HG03457 (cell line): Measurements from ENCODE around the gene COL5A3.
"Not testable (repeated sequence)": the region's sequence is repeated elsewhere in the genome, so short reads cannot be mapped to it uniquely, and the experiment has no call there.

ENCODE experiments used
- ATAC-seq: cut with Tn5 transposase; IDR thresholded peaks from one replicate; pipeline ENCODE4 v1.9.1; 2021; ENCODE audit warnings: moderate number of reproducible peaks; ENCODE audit not compliant: unreplicated experiment

Gene COL5A3

DNA sequence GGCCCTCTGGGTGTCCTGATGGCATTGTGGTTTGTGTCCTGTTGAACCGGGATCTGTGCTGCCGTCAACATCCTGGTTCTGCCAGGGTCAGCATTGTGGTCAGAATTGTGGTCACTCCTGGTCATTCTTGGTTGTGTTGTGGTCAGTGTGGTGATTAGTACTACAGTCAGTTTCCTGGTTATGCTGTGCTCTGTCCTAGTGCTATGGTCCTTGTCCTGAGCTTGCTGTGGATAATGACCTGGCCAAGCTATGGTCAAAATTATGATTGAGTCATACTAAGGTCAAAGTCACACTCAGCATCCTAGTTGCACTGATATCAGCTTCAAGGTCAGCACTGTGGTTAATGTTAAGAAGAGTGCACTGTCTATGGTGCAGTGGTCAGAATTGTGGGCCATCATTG is 69.5 kb downstream of the COL5A3 start:
- ATAC-seq = no peak

DNA sequence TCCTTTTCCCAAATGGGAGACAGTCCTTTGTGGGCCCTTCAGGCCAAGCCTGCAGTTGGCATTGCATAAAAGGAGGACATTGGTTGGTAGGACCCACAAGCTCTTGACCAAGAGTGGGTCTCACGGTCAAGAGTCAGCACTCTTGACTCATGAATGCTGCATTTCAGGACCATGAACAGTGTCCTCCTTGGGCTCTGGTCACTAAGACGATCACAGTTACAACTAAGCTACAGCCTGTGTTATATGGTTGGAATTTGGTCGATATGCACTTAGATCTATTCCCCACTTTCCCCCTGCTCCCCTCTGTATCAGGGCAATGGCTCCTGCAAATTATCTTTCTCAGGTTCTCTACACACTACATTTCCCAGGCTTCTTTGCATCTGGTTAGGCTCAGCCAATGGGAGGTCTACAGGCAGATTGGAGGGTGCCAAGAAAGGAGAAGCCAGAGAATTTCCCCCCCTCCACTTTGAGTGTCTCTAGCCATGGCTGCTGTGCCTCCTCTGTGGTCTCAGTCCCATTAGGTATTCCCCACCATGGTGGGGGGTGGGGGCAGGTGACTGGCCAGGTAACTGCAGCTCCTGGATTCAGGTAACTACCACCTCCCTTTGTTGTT is 70.9 kb downstream of the COL5A3 start:
- no peak for ATAC-seq

DNA sequence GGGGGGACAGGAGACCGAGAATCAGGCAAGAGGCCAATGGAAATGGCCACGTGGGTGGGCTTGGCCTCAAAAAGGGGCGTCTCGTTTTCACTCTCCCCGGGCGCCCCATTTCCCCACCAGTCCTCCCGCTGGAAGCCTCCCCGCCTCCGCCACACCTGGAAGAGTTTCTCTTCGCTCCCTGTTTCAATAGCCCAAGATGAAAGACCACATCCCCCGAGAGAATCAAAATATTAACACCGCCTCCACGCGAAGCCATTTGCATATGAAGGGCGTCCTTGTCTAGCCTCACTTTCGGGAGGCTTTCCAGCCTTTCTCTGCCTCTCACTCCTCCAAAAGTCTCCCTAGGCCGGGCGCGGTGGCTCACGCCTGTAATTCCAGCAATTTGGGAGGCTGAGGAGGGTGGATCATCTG is 73.3 kb downstream of the COL5A3 start:
- ATAC-seq = no peak

DNA sequence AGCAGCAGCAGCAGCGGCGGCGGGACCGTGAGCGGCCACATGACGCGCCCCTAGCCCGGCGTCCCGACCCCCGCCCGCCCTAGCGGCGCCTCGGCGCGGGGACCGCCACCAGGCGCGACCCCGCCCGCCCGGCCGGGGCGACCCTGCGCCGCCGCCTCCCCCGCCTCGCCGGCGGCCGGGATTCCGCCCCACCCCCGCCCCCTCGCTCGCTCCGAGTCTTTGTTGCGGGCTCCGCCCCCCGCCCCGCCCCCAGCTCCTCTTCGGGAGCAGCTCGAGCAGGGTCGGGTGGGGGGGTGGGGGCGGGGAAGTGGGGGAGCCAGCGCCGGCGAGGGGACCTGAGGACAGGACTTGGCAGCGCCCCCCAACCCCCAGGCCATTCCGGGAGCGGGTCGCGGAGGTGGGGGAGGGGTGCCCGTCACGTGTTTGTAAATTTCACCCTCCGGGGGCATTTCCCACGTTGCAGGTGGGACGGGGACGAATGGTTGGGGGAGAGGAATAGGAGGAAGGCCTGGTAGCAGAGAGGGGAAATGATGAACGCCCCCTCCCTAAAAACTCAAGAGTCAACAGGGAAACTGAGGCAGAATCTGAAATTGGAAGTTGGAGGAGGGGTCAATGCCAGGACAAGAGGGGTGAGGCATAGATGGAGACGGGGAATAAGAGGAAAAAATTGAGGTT is 73.8 kb downstream of the COL5A3 start, which contains the start of gene OLFM2:
Gene OLFM2, minus strand, starts transcription at position 190 of the 675 bp plus-strand sequence. Its CDS starts 149 bp downstream, at position 41.
- no peak for ATAC-seq

DNA sequence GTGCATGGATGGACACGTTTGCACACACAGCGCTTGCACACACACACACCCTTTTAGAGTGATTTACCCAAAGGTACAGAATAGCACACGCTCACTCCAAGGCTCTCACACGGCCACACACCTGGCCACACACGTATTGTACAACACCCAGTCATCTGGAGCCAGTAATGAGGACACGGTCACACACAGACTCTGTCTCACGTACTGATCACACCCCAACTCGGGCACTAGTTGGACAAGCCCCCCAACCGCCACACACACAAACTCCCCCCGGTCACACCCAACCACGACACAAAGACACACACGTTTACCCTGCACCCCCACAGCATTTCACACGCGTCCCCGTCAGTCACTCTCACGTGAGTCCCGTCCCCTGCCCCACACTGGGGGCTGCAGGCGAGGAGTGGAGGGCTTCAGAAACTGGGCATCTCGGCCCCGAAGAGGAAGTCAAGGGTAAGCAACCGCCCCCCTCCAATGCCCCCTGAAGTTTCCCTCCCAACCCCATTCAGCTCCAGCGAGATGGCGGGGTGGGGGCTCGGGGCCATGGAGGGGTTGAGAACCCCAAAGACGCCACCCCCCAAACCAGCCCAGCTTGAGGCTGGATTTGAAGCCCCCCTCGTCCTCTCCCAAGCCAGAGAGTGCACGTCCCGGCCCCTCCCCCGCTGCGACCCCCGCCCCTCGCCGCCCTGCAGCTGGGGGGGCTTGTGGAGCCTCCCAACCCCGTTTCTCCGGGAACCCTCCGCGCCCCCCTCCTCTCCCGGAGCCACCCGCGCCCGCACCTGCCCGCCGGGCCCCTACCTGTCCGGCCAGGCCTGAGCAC is 74.6 kb downstream of the COL5A3 start:
- ATAC-seq = no peak

DNA sequence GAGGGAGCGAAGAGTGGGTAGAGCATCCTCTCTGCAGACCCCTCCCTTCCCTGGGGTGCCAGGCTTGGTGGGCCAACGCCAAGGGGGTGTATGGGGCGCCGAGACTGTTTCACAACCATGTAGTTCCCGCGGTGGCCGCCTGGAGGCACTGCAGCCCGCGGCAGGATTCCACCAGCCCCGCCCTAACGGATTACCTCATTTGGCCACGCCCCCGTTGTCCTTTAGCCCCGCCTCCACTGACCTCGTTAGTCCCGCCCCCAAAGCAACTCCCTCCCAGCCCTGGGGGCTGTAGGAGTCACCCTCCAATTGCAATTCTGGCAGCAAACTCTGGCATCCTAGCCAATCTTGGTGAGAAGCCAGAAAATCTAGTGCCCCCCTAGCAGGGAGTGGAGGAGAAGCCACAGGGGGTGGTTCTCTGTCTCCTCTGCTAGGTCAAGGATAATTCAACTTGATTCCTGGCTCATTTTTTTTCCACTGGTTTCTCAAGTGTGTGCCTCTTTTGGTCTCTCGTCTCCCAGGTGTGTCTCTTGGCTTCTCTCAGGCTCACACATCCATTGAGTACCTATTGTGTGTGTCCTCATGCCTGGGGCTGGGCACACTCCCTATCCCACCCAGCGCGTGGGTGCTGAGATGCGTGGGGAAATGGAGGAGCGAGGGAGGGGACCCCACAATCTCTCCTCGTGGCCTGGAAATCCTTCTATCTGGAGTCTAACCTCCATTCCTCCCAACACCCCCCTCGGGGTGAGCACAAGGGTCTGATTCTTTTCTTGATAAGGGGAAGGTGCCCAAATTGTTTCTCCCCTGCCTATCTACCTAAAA is 76.0 kb downstream of the COL5A3 start:
- ATAC-seq = no peak

DNA sequence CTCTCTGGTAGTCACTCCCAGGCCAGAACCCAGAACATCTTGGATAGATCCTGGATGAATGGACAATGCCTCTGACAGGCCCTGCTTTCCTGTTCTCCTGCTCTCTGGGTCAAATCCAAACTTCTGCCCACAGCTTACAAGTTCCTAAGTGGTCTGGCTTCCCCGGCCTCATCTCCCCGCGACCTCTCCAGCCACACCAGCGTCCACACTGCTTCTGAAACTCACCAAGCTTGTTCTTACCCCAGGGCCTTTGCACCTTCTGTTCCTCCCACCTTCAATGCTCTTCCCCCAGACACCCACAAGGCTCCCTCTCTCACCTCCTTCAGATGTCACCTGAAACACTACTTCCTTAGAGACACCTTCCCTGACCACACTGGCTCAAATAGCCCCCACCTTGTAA is 77.5 kb downstream of the COL5A3 start:
- ATAC-seq = no peak

DNA sequence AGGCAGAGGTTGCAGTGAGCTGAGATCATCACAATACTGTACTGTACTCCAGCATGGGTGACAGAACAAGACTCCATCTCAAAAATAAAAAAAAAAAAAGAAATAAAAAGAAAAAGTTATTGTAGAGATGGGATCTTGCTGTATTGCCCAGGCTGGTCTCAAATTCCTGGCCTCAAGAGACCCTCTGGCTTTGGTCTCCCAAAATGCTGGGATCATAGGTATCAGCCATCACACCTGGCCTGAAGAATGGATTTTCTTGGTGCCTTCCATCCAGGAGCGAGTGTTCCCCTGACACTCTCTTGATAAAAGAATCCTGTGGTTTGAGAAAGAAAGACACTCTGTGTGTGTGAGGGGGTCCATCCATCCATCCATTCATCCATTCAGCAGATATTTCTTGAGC is 78.7 kb downstream of the COL5A3 start:
- ATAC-seq = no peak

DNA sequence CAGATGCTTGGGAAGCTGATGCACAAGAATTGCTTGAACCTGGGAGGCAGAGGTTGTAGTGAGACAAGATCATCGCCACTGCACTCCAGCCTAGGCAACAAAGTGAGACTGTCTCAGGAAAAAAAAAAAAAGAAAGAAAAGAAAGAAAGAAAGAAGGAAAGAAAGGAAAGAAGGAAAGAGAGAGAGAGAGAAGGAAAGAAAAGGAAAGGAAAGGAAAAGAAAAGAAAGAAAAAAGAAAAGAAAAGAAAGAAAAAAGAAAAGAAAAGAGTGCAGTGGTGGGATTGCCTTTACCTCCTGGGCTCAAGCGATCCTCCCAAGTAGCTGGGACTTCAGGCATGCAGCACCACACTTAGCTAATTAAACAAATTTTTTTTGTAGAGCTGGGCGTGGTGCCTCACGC is 86.9 kb downstream of the COL5A3 start:
- ATAC-seq = no peak

DNA sequence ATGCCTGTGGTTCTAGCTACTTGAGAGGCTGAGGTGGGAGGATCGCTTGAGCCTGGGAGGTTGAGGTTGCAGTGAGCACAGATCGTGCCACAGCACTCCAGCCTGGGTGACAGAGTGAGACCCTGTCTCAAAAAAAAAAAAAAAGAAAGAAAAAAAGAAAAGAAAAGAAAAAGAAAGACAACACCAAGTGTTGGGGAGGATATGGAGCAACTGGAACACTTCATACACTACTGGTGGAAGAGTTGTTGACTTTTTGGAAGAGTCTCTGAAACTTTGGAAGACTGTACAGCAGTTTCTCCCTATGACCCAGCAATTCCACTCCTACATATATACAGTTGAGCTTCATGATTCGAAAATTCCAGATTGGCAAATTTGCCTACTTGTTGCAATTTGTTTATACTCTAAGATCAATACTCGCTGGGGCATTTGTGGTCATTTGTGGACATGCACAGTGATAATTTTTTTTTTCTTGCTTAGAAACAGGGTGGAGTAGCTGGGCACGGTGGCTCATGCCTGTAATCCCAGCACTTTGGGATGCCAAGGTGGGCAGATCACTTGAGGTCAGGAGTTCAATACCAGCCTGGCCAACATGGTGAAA is 87.4 kb downstream of the COL5A3 start:
- ATAC-seq = not testable (repeated sequence)

DNA sequence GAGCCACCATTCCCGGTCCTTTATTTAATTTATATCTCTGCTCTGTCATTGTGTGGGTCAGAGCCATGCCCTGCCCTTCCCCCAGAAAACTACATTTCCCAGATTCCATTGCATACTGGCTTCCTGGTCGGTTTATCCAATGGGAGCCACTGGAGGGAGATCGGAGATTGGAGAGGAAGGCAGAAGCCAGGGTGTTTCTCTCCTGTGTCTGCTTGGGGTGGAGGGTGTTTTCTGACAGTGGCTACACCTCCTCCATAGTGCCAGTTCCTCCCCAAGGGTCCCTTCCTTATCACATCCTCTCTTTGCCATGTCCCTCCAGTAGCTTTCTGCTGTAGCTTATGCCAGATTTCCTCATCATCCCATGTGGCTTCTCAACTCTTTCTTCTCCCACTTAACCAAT is 93.0 kb downstream of the COL5A3 start:
- ATAC-seq = no peak

DNA sequence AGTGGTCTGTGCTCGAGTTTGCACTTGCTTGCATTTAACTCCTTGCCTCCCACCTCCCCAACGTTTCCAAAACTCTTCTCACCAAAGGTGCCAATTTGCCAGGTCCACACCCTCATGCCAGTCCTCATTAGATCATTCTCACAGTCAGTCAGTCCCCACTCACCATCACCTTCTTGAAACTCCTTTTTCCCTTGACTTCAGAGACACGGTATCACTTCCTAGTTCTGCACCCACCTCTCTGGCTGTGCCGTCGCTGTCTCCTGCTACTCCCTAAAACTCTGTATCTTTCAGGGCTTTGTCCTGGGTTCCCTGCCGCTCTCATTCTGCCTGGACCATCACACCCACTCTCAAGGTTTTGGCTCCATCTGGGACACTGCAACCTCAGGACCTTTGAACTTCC is 93.6 kb downstream of the COL5A3 start:
- no peak for ATAC-seq

DNA sequence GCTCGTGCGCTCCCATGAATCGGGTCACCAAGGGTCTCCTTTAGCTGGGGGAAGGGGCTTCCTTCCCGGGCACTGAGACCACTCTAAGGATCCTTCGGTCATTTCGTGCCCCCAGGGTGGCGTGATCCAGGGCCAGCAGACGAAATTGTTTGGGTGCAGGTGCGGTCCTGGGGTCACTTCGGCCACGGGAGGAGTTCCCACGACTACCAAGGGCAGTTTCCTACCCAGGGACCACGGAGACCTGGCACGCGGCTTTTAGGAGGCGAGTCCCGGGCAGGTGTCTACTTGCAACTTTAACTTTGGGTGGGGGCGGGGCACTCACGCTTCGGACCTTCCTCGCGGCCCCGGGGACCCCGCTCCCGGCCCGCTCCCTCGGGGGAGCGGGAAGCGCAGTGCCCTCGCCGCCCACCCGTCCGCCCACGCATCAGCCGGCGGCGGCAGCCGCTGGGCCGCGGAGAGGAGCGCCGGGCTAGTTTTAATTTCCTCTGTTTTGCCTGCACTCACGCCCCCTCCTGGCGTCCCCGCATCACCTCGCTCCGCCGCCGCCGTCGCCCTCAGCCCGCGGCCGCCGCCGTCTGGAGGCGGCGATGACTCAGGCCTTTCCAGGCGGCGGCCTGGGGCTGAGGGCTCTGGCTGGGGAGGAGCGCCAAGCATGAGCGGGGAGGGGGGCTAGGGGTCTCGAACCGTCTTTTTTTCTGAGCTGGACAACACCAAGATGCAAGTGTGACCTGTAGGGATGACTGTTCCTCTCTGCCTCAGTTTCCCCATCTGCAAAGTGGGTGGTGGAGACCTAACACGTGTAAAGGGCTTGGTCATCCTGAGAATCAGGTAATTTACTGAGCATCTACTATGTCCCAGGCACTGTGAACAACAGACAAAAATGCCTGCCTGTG is 95.7 kb downstream of the COL5A3 start:
- ATAC-seq = no peak

DNA sequence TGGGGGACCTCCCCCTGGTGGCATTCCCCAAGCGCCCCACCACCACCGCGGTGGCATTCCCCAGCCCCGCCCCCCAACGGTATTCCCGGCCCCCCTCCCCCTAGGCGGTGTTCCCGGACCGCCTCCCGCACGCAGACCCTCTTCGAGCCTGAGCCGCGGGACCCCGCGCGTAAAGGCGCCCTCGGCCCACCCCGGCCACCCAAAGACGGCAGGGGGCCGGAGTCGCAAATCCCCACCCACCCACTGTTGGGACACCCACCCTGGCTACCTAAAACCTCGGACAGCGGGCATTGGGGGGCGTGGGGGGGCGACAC is 96.3 kb downstream of the COL5A3 start:
- ATAC-seq = no peak

DNA sequence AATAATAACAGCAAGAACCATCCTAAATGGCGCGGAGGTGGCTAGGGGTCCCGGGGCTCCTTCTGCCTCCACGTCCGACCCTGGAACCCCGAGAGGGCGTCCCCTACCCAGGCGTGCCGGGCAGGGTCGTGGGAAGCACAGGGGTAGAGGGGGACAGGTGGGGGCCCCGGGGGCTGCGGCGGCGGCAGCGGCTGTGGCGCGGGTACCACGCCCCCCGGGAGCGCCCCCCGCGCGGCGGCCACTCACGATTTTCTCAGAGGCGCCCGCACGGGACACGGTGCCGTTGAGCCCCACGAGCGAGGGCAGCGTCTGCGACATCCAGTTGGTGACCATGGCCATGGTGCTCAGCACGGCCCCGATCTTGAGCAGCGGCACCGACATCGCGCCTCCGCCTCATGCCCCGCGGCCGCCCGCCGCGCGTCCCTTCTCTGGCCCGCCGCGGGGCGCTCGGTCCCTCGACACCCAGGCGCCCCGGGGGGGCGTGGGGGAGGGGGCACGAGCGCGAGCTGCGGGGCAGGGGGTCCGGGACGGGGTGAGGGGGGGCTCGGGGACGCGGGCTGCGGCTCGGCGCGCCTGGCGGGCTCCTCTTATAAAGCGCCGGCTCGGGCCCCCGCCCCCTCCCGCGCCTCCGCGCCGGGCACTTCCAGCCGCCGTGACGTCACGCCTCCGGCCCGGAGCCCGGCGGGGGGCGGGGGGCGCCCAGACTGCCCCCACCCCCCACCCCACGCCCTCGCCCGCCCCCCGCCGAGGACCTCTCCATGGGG is 96.9 kb downstream of the COL5A3 start:
- ATAC-seq = no peak

DNA sequence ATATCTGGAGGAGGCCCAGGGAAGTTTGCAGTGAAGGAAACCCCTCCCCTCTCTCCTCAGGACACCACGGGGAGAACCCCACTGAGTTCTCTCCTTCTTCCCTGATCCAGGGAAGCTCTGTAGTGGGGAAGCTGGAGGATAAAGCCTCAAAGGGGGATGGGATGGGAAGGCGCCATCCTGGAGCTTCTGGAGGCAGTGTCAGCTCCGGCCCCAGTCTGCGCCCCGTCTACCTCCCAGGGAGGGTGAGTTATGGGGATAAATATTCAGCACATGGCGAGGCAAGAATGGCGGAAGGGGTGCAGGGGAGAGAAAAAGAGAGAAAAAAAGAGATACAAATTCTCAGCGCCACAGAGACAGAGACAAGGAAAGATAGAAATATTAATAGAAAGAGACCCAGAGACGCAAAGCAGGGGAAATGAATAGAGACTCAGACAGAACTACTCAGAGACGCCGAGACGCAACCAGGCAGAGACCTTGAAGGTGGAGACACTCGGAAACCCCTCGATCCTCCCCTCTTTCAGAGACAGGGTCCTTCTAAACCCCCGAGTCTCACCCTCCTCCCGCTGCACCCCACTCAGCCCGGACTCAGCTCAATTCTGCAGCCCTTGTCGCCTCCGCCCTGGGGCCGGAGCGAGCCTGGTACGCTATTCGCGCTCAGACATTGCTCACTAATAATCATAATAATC is 97.6 kb downstream of the COL5A3 start:
- ATAC-seq = no peak

DNA sequence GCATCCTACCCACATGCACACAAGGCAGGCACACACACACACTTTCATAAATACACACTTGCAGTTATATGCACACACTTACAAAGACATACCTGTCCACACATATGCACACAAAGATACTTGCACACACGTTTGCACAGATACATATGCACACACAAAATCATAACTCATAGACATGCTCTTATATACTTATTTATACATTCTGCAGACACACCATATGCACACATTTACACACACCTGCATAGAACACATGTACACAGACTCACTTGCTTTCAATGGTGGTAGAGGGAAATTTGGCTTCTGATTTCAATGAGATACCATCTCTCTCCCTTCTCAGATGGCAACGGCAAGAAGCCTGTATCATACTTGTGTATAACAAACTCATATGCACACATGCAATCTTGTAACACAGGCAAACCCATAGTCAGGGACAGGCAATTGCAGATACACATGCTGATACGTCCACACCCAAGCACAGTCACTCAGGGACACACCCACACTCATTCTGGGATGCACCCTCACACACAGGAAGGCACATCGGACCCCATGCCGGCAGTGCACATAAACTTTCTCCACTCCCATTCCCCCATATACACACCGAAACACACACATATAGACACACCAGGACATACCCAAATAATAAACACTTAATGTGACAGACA is 98.6 kb downstream of the COL5A3 start:
- ATAC-seq = no peak

DNA sequence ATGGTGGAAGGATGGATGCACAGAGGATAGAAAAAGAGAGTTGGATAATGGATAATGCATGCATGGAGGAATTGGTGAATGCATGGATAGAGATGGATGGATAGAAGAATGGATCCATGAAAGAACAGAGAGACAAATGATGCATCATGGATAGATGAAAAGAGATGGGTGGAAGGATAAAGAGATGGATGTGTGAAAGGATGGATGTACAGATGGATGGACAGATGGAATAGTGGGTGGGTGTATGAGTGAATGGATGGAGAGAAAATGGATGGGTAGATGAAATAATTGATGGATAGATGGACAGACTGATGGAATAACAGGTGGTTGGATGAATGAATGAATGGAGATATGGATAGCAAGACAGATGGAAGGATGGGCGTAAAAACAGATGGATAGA is 99.7 kb downstream of the COL5A3 start:
- no peak for ATAC-seq
